ENCODE measurements around the gene KCNQ4.

The KCNQ4 gene

DNA sequence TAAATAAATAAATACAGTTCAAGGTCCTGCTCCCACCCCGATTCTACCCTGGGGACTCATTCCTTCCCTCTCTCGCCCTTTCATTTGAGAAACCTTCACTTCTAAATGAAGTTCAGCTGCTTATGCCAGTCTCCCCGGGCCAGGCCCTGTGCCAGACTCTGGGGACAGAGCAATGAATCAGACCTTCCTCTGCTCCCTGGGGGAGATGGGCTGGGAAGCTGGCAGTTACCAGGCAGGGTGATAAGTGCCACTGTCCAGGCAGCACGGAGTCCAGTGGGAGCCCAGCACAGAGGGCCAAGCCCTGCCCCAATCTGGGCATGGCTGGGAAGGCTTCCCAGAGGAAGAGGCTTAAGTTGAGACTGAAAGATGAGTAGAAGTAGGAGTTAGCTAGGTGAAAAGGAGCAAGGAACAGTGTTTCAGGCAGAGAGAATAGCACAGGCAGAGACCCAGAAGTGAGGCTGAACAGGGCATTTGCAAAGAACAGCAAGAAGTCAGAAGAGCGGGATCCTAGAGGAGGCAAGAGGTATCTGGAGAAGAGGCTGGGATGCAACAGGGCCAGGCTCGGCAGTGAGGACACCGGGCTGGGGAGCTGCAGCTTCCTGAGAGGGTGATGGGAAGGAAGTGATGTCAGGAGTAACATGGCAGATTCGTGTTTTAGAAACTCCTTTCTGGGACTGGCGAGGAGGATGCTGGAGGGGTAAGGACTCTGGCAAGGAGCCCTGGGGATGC, 13.5 kb downstream of the KCNQ4 start:
- no peak for TF ChIP-seq CTCF (conservative IDR thresholded peaks at IDR 0.05; ENCODE audit: low read length)
- no peak overlapping the region for H3K4me3 ChIP-seq (ENCODE audit: low read length)
- peak; percentile 15 for DNase-seq (ENCODE audit: low read depth)

GRCh38 chr1:40797668-40798010, 14.1 kb downstream of the KCNQ4 start:
- no peak for DNase-seq (ENCODE audit: low read depth)
- no peak for TF ChIP-seq CTCF (conservative IDR thresholded peaks at IDR 0.05; ENCODE audit: low read length)
- no peak overlapping the region for H3K4me3 ChIP-seq (ENCODE audit: low read length)

- TF ChIP-seq CTCF (conservative IDR thresholded peaks at IDR 0.05; ENCODE audit: low read length): no peak
- no peak overlapping the region for H3K4me3 ChIP-seq (ENCODE audit: low read length)
- no peak for DNase-seq (ENCODE audit: low read depth)
Measured at GRCh38 chr1:40798366-40799281, 15.0 kb downstream of the KCNQ4 start.

- DNase-seq (ENCODE audit: low read depth): peak; percentile 37
- no peak overlapping the region for H3K4me3 ChIP-seq (ENCODE audit: low read length)
- no peak for TF ChIP-seq CTCF (conservative IDR thresholded peaks at IDR 0.05; ENCODE audit: low read length)
Measured at GRCh38 chr1:40799351-40799867, 15.8 kb downstream of the KCNQ4 start.

DNA sequence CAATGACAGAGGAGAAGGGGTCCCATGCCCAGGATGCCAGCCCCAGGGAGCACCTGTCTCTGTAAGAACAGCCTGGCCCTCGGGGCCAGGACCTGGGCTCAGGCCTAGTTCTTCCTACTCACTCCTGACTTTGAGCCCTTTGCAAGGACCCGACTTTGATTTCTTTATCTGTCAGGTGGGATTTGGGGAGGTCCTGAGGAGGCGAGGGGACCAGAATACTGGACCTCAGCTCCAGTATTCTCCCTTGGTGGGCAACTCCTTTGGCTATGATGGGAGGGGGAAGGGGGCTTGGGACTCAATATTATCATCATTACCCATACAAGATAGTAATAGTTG, 18.1 kb downstream of the KCNQ4 start:
- DNase-seq (ENCODE audit: low read depth): no peak
- TF ChIP-seq CTCF (conservative IDR thresholded peaks at IDR 0.05; ENCODE audit: low read length): no peak
- H3K4me3 ChIP-seq (ENCODE audit: low read length): peak overlapping the region; percentile 48

DNA sequence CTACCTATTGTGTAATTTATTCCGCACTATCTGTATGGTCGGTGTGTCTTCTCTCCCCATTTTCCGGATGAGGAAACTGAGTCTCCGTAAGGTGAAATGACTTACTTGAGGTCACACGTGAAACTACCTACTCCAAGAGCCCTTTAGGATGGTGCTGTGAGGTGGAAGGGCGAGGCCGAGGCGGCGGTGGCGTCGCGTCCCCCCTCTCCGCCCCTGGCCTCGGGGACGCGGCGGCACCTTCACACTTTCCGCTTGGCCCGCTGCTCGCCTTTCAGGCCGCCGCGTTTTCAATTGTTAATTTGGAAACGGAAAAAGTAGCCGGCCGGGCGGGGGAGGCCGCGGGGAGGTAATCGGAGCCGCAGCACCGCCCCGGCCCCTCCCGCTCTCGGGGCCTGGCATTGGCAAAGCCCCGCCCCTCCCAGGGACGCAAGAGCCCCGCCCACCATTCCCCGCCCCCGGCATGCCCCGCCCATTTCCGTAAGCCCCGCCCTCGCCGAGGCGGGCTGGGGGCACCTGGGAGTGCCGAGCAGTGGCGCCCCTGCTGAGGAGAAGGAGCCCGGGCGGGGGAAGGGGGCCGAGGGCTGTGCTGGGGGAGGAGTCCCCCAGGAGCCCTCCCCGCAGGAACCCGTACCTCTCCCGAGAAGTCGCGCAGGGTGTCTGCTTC, 18.6 kb downstream of the KCNQ4 start:
- H3K4me3 ChIP-seq (ENCODE audit: low read length): peak overlapping the region; percentile 48
- peak; percentile 69 for DNase-seq (ENCODE audit: low read depth)
- no peak for TF ChIP-seq CTCF (conservative IDR thresholded peaks at IDR 0.05; ENCODE audit: low read length)
